GM18858 (cell line): ENCODE measurements around the gene SHLD2.
"Not testable (repeated sequence)": the region's sequence is repeated elsewhere in the genome, so short reads cannot be mapped to it uniquely, and the experiment has no call there.

Experiments used
- ATAC-seq: cut with Tn5 transposase; IDR thresholded peaks from one replicate; pipeline ENCODE4 v1.9.1; 2021; ENCODE audit not compliant: unreplicated experiment

Gene SHLD2

GRCh38 chr10:87094373-87095235 lies at the start of gene SHLD2, which contains the start of gene GLUD1:
TSS of gene SHLD2 (plus strand) at chr10:87095206. CDS start at chr10:87151355, 56,149 bp downstream.
TSS of gene GLUD1 (minus strand) at chr10:87094843. CDS start at chr10:87094769, 74 bp downstream.
- ATAC-seq, result peak; percentile 58

DNA sequence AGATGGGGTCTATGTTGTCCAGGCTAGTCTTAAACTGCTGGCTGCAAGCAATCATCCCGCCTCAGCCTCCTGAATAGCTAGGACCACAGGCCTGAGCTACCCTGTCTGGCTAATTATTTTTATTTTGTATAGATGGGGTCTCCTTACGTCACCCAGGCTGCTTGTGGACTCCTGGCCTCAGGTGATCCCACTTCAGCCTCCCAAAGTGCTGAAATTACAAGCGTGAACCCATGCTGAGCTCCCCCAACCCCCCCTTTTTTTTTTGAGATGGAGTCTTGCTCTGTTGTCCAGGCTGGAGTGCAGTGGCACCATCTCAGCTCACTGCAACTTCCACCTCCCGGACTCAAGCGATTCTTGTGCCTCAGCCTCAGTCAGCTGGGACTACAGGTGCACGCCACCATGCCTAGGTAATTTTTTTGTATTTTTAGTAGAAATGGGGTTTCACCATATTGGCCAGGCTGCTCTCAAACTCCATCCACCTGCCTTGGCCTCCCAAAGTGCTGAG lies 49.5 kb upstream of the SHLD2 start:
- no peak for ATAC-seq

- no peak for ATAC-seq
Measured at GRCh38 chr10:87053111-87053510, 41.9 kb upstream of the SHLD2 start.

DNA sequence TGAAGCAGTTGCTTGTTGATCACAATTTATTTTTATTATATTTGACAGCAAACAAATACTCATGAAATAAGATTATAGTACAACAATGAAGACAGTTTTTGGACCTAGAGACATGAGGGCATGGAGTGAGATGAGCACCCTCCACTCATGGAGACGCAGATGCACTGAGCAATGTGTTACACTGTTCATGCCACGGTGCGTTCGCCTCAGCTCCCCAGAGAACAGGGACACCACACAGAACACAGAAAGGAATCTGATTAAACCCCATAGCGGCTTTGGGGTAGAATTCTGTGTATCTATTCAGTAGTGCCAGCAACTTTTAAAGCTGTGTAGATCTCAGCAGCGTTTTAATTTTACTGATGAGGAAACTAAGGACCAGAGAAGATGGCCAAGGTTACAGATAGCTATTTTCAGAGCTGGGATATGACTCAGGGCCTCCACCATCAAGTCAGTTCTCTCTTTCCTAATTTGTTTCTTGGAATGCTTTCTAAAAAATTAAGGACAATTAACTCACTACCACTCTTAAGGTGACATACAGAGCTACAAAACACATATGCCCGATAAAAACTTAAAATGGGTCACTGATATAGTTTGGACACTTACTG lies 41.3 kb upstream of the SHLD2 start:
- ATAC-seq, result no peak

- ATAC-seq, result no peak
Measured at GRCh38 chr10:87054373-87055295, 40.4 kb upstream of the SHLD2 start.

GRCh38 chr10:87058171-87058570 lies 36.8 kb upstream of the SHLD2 start:
- no peak for ATAC-seq

GRCh38 chr10:87059401-87059800 lies 35.6 kb upstream of the SHLD2 start:
- no peak for ATAC-seq

- no peak for ATAC-seq
Measured at GRCh38 chr10:87060280-87060928, 34.6 kb upstream of the SHLD2 start.

GRCh38 chr10:87064651-87065050 lies 30.4 kb upstream of the SHLD2 start:
- ATAC-seq, result no peak

- ATAC-seq, result no peak
Measured at GRCh38 chr10:87066178-87066577, 28.8 kb upstream of the SHLD2 start.

DNA sequence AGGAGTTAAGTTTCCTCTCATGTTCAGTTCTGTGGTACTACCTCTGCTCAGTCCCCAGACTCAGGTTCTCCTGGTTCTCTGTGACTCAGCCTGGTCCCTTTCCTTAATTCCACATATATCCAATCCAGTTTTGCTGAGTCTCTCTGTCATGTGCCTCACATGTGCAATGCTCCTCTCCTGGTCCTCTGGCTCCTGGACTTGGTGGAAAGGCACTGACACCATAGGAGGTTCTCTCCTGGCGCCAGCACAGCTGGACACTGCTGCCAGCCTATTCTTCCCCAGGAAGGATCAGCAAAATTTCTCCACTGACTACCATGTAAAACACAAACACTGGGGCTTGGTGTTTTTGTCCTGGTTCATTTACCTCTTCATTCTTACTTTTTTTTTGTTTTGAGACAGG lies 28.1 kb upstream of the SHLD2 start:
- no peak for ATAC-seq

- ATAC-seq, result no peak
Measured at GRCh38 chr10:87068281-87068680, 26.7 kb upstream of the SHLD2 start.

- ATAC-seq, result no peak
Measured at GRCh38 chr10:87072449-87072848, 22.6 kb upstream of the SHLD2 start.

- ATAC-seq, result not testable (repeated sequence)
Measured at GRCh38 chr10:87076421-87076820, 18.6 kb upstream of the SHLD2 start.

DNA sequence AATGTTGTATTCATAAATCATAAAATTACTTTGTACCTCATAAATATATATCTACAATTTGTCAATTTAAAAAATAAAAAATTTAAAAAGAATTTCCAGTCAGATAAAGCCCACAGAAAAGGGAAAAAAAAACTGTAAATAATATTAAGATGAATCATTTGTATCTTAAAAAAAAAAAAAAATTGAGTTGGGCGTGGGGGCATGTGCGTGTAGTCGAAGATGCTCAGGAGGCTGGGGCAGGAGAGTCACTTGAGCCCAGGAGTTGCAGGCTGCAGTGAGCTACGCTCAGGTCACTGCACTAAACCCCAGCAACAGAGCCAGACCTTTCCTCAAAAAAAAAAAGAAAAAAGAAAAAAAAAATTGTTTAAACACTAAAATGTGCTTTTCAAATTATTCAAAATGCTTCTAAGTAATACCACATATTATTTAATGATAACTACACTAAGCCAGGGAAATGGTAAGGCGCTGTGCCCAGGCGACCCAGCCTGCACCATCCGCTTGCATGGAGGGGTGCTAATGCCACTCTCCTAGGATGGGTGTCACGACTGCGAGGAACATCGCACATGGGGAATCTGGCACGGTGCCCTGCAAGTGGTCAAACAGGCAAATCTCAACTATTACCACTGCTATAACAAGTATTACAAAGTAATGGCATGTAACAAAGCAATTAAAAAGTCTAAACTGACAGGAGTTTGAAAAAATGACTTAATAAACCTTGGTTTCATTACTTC lies 15.7 kb upstream of the SHLD2 start:
- ATAC-seq, result no peak

GRCh38 chr10:87080621-87081020 lies 14.4 kb upstream of the SHLD2 start:
- not testable (repeated sequence) for ATAC-seq

GRCh38 chr10:87081574-87081973 lies 13.4 kb upstream of the SHLD2 start:
- not testable (repeated sequence) for ATAC-seq

- not testable (repeated sequence) for ATAC-seq
Measured at GRCh38 chr10:87082219-87082618, 12.8 kb upstream of the SHLD2 start.

DNA sequence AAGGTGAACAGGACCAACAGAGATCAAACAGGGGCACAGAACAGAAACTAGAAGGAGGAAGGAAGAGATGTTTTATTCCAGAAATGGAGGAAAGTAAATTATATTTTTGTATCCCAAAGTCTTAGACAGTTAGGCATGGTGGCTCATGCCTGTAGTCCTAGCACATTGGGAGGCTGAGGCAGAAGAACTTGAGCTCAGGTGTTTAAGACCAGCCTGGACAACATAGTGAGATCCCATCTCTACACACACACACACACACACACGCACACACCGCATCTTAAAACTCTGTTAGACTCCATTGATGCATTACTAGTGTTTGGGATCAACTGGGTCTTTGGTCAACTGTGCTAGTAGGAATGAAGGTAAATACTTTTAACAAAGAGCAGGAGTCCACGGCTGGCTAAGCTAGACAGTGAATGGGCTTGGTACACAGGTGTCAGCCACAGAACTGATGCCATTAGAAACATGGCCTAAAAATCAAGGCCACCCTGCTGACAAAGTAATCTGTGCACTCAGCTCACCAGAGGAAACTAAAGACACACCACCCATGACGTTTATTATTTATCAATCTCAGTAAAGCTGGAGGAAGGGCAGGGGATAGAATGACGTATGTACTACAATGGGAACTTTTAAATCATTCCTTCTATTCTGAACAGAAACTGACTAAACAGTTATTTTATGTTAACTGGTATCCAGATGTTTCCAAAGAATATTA lies 11.3 kb upstream of the SHLD2 start:
- ATAC-seq, result not testable (repeated sequence)
